ENCODE results near the gene FUT3.
"Not testable (repeated sequence)": the region's sequence is repeated elsewhere in the genome, so short reads cannot be mapped to it uniquely, and the experiment has no call there.

The FUT3 gene

DNA sequence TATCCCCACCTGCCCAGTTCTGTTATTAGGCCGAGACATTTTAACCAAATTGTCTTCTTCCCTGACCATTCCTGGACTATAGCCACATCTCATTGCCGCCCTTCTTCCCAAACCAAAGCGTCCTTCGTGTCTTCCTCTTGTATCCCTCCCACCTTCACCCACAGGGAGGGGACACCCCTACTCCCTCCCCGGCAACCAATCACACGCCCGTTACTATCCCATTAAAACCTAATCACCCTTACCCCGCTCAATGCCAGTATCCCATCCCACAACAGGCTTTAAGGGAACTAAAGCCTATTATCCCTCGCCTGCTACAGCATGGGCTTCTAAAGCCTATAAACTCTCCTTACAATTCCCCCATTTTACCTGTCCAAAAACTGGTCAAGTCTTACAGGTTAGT lies 3.9 kb upstream of the FUT3 start:
- not testable (repeated sequence) for DNase-seq (ENCODE audit: low read depth, low spot score)

DNA sequence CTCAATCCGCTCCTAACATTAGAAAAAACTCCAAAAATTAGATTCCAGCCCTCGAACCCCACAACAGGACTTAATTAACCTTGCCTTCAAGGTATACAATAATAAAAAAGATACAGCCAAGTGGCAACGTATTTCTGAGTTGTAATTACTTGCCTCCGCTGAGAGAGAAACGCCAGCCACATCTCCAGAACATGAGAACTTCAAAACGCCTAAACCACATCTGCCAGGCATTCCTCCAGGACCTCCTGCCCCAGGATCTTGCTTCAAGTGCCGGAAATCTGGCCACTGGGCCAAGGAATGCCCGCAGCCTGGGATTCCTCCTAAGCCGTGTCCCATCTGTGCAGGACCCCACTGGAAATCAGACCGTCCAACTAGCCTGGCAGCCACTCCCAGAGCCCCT lies 2.9 kb upstream of the FUT3 start:
- not testable (repeated sequence) for H3K4me3 ChIP-seq (ENCODE audit: low read length); DNase-seq (ENCODE audit: low read depth, low spot score)

More for the DNA sequence above, 3.9 kb upstream of the FUT3 start:
- not testable (repeated sequence) for H3K4me3 ChIP-seq (ENCODE audit: low read length)

GRCh38 chr19:5850743-5851293 lies 431 bp downstream of the FUT3 start:
- DNase-seq (ENCODE audit: low read depth, low spot score): no peak
- no peak overlapping the region for H3K4me3 ChIP-seq (ENCODE audit: low read length)

- DNase-seq (ENCODE audit: low read depth, low spot score): no peak
- no peak overlapping the region for H3K4me3 ChIP-seq (ENCODE audit: low read length)
Observed at GRCh38 chr19:5850189-5850588, 1.1 kb downstream of the FUT3 start.

- H3K4me3 ChIP-seq (ENCODE audit: low read length); DNase-seq (ENCODE audit: low read depth, low spot score): not testable (repeated sequence)
Observed at GRCh38 chr19:5848621-5849020, 2.6 kb downstream of the FUT3 start.

GRCh38 chr19:5847846-5848245 lies 3.4 kb downstream of the FUT3 start:
- not testable (repeated sequence) for H3K4me3 ChIP-seq (ENCODE audit: low read length); DNase-seq (ENCODE audit: low read depth, low spot score)

GRCh38 chr19:5844456-5845433 lies 6.5 kb downstream of the FUT3 start:
- no peak overlapping the region for H3K4me3 ChIP-seq (ENCODE audit: low read length)
- no peak for DNase-seq (ENCODE audit: low read depth, low spot score)

GRCh38 chr19:5843295-5843927 lies 7.8 kb downstream of the FUT3 start:
- no peak for DNase-seq (ENCODE audit: low read depth, low spot score)
- H3K4me3 ChIP-seq (ENCODE audit: low read length): no peak overlapping the region

DNA sequence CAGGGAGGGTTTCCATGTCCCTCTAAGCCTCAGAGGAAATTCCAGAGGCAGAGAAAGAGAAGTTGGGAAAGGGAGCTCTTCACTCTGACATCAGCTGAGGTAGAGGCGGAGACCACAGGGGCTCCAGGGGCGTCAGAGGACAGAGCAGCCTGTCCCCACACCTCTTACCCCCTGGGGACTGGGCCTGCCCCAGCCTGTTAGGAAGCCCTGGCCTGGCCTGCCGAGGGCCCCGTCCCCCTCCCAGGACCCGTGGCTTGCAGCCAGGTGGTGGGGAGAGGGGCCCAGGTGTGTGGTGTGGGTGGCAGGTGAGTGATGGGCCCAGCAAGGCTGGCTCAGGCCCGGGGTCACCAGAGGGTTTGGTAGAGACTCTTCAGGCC lies 9.5 kb downstream of the FUT3 start:
- not testable (repeated sequence) for DNase-seq (ENCODE audit: low read depth, low spot score); H3K4me3 ChIP-seq (ENCODE audit: low read length)

GRCh38 chr19:5839065-5840017 lies 11.9 kb downstream of the FUT3 start, which contains the start of gene FUT6:
FUT6 (minus strand) TSS chr19:5839702; CDS start chr19:5832567, 7,135 bp downstream.
- no peak within 1 kb of the TSS for H3K4me3 ChIP-seq (ENCODE audit: low read length)
- DNase-seq (ENCODE audit: low read depth, low spot score): no peak

- H3K4me3 ChIP-seq (ENCODE audit: low read length): no peak overlapping the region
- no peak for DNase-seq (ENCODE audit: low read depth, low spot score)
Observed at GRCh38 chr19:5838353-5839064, 12.7 kb downstream of the FUT3 start.

GRCh38 chr19:5837761-5838352 lies 13.4 kb downstream of the FUT3 start:
- DNase-seq (ENCODE audit: low read depth, low spot score): no peak
- H3K4me3 ChIP-seq (ENCODE audit: low read length): no peak overlapping the region

- H3K4me3 ChIP-seq (ENCODE audit: low read length): no peak overlapping the region
- no peak for DNase-seq (ENCODE audit: low read depth, low spot score)
Observed at GRCh38 chr19:5832527-5833216, 18.6 kb downstream of the FUT3 start.

DNA sequence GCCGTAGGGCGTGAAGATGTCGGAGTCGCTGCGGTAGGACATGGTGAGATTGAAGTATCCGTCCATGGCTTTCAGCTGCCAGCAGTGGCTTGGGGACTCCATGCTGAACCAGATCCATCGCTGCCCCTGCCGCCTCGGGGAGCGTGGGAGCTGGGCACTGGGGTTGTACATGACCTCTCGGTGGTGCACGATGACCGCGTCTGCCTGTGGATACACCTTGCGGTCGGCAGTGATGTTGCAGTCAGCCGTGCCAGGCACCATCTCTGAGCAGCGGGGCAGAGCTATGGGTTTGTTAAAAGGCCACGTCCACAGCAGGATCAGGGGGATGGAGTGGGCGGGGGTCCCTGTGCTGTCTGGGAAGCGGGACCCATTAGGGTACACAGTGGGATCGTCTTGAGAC lies 19.2 kb downstream of the FUT3 start:
- no peak for DNase-seq (ENCODE audit: low read depth, low spot score)
- no peak overlapping the region for H3K4me3 ChIP-seq (ENCODE audit: low read length)

DNA sequence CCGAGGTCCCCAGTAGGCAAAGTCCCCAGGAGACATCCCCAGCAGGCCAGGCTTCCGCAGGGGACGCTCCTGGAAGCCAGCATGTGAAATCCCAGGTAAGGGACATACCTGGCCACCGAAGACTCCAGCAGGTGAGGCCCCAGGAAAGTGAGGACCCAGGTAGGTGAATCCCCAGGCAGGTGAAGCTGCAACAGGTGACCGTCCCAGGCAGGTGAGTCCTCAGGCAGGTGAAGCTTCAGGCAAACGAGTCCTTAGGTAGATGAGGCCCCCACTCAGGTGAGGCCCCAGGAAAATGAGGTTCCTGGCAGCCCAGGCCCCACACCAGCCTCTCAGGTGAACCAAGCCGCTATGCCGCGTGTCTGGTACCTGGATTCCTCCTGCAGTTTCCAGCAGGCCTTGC lies 20.1 kb downstream of the FUT3 start:
- DNase-seq (ENCODE audit: low read depth, low spot score): no peak

GRCh38 chr19:5829567-5830310 lies 21.5 kb downstream of the FUT3 start:
- H3K4me3 ChIP-seq (ENCODE audit: low read length): peak overlapping the region; percentile 96
- no peak for DNase-seq (ENCODE audit: low read depth, low spot score)

More for the DNA sequence above, 20.1 kb downstream of the FUT3 start:
- H3K4me3 ChIP-seq (ENCODE audit: low read length): no peak overlapping the region

Measured in Jurkat, Clone E6-1 (cell line).